NCI-H1694 (cell line): Measurements from ENCODE around the gene SLC9C1.

Source experiments
- DNase-seq: peaks from one replicate; lab custom pipeline; 2025; lab: John Stamatoyannopoulos, UW

Gene SLC9C1

DNA sequence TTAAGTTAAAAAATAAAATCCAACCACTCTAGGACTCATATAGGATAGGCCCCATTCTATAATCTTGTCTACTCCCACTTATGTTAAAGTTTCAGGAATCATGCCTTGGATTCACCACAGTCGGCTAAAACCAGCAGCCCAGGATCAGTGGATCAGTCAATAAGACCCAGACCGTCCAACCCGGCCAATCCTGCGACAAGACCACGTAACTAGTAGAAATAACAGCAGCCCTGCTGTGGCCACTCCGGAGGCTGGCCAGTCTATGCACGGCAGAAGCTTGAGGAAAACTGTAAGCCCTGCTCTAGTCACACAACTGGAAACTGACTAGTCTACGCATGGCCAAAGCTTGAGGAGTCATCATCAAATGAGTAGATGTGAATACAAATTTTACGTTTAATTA, 12.8 kb upstream of the SLC9C1 start:
- DNase-seq, result no peak

DNA sequence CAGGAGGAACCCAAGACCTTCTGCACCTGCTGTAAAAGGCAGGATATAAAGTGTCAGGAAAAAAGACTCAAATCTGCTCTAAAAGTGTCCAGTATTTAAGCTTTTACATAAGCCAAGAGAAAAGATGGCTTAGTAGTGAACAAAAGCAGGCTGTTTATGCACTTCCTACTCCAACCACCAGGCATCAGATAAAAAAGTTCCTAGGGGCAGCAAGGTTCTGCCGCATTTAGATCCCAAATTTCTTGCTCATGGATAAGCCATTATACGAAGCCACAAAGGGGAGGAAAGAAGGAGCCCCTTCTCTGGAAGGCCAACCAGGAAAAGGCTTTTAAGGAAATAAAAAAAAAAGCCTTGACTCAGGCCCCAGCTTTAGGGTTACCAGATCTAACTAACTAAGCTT, 10.6 kb upstream of the SLC9C1 start:
- no peak for DNase-seq

DNA sequence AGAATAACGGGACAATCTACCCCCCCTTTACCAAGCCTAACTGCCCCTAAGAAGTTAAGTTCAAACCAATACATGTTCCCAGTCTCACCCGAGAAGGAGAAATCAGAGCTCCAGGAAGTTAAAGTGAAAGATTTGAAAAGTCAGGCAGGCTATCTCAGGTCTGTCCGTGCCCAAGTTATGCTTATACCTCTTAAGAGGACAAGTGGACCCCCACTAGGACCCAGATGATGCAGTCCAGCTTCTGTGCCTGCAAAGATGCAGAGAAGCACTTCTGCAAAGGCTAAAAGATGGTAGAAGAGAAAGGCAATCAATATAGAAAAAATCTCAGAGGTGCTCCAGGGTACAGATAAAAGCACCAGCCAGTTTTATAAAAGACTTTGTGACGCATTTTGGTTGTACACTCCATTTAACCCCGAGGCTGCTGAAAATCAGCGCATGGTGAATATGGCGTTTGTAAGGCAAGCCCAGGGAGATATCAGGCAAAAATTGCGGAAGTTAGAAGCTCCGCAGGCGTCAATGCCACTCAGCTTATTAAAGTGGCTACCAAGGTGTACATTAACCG, 9.8 kb upstream of the SLC9C1 start:
- DNase-seq, result no peak

DNA sequence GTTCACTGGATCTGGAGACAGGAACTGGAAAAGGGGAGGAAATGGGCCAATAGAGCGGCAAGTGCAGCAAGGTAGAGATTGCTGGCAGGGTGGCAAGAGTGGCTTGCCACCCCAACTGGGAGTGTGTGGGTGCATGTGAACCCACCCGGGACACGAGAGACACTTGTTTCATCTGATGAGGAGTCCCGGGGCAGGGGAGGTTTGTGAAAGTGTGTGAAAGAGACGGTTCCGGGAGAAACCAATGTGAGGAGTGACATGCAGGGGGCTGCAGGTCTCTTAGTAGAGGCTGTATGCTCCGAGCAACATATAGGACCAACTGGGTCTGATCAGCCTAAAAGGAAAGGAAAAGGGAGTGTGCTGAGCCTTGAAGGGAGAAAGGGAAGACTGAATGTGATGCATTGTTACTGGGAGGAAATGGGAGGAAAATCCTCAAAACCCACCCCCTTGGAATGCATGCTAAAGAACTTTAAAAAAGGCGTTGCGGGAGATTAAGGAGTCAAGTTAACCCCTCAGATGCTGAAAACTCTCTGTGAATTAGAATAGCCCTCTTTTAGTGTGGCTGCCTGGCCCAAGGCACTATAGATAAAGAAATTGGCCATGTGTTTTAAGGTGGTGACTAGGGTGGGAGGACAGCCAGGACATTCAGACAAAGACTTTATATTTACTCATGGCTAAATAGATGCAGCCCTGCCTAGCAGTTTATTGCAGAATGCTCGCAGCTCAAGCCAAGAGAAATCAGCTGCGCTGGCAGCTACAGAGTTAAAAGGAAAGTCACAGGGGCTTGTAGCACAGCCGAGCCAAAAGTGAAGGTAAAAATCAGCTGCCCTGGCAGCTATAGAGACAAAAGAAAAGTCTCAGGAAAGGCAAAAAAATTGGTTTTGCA, 9.1 kb upstream of the SLC9C1 start:
- DNase-seq, result no peak

DNA sequence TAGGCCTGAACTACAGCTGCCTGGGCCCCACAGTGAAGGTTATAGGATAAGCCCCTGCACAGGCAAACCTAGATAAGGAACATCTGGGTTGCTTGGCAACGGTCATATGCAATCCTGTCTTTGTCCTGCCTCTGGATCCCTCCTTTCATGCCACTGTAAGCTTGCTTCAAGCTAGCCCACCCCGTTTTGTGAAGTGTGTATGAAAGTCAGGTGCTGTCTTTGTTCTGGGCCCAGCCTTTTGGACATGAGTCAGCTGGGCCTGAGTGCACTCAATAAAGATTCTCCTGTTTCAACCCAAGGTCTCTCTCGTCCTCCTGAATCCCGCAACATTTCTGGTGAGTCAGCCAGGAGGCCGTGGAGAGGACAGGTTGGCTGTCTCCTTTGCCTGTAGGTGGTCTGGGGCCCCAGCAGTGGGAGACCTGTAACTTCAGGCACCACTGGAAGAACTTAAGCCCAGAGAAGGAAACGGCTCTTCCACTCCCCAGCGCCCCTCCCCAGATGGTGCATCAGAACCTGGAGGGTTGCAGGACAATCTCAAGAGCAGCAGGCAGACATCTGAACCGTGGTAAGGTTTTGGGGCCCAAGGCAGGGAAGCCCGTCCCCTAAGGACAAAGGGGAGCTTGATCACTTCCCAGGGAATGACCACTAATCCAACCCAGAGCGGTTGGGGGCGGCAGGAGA, 8.3 kb upstream of the SLC9C1 start:
- DNase-seq, result no peak

DNA sequence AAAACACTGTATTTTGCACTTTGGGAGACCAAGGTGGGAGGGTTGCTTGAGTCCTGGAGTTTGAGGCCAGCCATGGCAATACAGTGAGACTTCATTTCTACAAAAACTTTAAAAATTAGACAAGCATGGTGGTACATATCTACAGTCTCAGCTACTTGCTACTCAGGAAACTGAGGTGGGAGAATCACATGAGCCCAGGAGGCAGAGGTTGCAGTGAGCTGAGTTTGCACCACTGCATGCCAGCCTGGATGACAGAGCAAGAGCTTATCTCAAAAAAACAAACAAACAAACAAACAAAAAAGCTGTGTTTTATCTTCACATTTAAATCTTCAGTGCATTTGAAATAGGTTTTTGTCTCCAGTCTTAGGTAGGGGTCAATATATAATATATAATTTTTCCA, 4.8 kb upstream of the SLC9C1 start:
- no peak for DNase-seq

DNA sequence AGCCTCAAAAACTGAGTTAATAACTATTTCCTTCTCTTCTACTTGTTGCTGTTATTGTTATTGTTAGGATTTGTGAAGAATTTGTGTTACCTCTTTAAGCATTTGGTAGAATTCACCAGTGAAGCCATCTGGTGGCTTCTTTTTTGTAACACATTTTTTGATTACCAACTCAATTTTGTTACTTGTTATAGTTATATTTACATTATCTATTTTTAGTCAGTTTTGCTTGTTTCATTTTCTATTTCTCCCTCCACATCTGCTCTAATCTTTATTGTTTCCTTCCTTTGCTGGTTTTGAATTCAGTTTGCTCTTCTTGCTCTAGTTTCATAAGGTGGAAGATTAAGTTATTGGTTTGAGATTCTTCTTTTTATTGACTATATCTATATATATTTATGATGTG, 3.7 kb upstream of the SLC9C1 start:
- DNase-seq, result no peak

DNA sequence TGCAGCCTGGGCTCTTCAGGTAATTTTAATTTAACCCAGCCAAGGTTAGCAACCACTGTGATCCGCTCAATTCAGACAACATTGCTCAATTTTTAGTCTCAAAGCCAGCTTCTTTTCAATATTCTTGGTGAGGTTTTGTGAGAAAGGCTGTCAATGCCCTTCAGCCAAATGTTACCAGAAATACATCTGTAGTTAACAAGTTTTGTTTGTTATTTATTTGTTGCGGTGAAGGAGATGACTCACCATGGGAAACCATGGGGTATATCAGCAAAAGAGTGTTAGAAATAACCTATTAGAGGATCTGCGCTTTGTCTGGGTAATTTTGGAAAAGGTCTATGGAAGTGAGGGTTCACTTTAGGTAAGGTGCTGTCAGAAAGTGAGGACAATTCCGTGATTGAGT, 5.0 kb downstream of the SLC9C1 start:
- DNase-seq, result no peak

DNA sequence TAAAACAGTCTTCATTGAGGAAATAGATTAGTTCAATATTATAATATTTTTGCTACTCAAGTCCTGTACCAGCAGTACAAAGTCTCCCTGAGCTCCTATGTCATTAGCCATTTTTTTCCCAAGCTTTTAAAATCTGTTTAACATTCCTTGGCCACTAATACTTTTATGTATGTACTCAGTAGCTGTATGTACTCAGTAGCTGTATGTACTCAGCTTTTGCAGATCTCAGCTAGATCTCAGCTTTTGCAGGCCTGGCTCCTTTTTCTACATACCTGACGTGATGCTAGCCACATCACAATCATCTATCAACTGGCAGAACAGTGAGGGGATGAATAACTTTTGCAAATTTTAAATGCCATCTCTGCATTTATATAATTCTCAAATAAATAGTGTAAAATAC, 13.8 kb downstream of the SLC9C1 start:
- no peak for DNase-seq

DNA sequence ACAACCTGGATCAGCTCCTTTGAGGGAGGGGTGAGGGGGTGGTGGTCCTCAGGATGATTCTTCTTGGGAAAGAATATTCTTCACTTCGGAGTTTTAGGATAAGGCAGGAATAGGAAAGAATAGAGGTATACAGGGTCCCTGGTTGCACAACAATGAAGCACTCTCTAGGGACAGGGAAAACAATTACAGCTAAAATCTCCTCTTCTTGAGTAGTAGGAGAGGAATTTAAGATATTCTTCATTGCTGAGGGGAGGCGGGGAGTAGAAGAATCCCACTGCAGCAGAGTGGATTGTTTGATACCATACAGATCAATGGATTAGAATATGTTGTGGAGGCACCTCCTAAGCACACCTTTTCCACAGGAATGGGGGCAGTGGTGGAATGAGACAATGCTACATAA, 20.5 kb downstream of the SLC9C1 start:
- DNase-seq, result no peak

DNA sequence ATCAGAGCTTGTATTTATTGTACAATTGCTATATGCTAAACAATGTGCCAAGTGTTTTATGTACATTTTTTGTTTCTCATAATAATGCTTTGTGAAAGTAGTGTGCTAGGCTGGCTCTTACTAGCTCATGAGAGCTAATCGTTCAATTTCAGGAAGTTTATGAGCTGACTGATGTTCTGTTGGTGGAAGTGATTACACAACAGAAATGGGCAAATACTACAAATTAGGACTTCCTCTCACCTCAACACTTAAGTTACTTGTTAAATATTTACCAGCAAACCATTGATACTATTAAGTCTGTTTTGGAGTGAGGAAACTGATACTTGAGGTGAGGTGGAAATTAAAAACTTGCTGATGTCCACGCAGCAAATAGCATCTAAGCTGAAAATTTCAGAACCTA, 32.3 kb downstream of the SLC9C1 start:
- DNase-seq, result no peak

DNA sequence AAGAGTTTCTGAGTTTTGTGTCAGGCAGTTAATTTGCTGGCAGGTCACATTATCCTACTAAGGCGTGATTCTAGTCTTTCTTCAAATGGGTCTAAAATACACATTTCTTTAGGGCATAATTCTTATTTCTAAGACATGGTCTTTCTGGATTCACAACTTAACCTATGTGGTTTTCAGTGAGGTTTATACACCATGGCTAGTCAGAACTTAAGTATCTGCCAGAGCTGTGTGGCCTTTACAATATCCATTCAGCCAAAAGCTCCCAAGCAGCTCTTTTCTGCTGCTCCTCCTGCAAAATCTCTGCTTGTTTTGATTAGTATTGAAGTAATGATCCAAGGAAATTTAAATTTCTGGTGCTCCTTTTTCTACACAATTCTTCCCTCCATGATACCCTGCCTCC, 33.5 kb downstream of the SLC9C1 start:
- no peak for DNase-seq

DNA sequence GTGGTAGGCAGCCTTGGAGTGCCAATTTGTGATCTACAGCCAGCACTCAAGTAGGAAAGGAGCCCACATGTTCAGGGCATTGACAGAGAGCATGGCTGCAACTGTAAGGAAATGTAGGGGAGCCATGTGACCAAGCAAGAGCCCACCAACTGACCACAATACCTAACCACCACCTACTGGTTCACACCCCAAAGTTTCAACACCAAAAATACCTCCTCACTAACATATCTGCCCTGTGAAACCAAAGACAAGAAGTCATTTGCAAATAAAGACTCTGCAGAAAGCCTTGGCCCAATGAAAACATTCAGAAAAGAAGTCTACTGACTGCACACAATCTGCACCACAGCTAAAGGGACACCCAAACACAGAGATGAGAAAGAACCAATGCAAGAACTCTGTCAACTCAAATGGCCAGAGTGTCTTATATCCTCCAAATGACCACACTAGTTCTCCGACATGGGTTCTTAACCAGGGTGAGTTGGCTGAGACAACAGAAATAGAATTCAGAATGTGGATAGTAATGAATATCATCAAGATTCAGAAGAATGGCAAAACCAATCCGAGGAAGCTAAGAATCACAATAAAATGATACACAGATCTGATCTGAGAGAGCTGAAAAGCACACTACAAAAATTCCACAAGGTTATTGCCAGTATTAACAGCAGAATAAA, 40.6 kb downstream of the SLC9C1 start:
- no peak for DNase-seq

DNA sequence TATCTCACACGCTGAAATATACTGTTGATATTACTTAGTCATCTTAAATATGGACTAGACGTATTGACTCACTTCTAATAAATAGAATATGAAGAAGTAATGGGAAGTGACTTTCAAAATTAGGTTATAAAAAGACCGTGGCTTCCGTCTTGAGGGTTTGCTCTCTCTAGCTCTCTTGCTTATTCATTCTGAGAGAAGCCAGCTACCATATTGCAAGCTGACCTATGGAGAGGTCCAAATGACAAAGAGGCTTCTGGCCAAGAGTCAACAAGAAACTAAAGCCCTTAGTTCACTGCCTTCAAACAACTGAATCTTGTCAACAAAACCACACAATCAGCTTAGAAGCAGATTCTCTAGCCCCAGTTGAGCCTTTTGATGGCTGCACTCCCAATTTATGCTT, 46.1 kb downstream of the SLC9C1 start:
- DNase-seq, result no peak

DNA sequence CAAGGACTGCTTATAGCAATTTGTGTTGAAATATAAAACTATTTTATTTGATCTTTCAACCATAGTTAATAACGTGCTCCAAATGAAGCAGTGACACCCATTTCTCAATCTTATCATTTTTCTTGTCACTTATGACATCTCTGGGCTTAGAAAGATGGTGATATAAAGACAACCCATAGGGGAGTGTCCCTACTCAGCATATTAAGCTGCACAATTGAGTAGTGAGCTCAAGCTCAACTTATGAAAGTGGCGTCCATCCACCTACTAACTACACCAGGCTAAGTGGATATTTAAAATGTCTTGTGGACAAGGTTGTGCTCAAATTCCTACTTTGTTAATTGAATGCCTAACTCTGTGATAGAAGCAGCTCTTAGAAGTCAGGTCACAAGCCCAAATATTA, 46.7 kb downstream of the SLC9C1 start:
- DNase-seq, result no peak

DNA sequence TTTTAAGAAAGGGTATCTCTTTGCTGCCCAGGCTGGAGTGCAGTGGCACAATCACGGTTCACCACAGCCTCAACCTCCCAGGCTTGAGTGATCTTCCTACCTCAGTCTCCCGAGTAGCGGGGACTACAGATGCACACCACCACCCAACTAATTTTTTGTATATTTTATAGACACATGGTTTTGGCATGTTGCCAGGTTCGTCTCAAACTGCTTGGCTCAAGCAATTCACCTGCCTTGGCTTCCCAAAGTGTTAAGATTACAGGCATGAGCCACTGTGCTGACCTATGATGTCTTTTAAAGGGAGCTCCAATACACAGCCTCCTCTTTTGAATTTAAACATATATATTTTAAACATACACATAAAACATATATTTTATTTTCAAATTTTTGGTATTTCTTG, 60.9 kb downstream of the SLC9C1 start:
- DNase-seq, result no peak

DNA sequence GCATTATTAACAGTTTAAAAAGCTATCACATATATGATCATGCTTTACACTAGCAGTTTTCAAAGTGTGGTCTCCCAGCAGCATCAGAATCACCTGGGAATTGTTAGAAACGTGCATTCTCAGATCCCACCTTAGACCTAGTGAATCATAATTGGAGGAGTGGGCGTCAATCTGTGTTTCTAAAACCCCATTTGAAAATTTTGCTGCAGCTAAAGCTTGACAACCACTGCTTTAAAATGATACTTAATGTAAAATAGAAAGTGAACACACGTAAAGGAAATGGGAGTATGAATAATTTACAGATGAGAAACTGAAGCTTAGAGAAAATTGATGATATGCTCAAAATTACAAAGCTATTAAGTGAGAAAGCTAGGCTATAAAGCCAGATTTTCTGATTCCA, 62.3 kb downstream of the SLC9C1 start:
- DNase-seq, result no peak

DNA sequence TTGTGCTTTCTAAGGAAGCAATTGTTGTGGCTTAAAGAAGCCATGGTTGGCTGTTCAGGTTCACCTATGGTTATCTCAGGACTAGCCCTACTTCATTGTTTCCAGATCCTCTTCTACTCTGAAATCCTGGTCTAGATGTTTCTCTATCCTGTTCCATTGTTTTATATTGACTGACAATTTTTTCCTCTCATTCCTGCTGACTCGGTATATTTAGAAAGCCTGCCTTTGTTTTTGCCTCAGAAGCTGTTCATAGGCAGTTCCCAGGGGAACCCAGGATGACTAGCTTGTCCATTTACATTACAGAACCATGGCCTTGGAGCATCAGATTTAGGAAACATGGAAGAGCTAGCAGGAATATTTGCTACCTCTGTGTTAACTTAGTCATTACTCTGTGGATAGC, 64.0 kb downstream of the SLC9C1 start:
- no peak for DNase-seq

DNA sequence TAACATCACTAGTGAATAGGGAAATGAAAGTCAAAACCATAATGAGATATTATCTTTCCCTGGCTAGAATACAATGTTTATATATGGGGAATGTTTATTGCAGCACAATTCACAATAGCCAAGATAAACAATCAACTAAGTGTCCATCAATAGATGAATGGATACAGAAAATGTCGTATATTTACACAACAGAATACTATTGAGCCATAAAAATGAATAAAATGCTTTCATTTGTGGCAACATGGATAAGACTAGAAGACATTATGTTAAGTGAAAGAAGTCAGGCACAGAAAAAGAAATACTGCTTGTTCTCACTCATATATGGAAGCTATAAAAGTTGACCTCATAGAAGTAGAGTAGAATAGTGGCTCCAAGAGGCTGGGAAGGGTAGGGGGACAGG, 65.2 kb downstream of the SLC9C1 start:
- no peak for DNase-seq

DNA sequence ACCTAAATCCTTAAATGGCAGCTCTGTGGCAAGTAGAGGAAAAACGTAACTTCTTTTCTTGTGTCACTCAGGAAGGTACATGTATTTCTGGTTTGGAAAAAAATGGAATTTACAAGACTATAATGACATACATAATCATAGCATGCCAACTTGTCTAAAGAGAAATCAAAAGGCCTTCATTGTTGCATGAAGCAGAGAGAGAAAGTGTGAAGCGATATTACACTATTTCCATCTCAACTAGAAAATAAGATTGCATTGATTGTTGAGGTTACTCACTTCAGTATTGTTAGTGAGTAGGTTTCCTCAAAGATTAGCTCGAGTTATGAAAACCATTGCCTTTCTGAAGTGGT, 93.7 kb downstream of the SLC9C1 start:
- DNase-seq, result no peak

DNA sequence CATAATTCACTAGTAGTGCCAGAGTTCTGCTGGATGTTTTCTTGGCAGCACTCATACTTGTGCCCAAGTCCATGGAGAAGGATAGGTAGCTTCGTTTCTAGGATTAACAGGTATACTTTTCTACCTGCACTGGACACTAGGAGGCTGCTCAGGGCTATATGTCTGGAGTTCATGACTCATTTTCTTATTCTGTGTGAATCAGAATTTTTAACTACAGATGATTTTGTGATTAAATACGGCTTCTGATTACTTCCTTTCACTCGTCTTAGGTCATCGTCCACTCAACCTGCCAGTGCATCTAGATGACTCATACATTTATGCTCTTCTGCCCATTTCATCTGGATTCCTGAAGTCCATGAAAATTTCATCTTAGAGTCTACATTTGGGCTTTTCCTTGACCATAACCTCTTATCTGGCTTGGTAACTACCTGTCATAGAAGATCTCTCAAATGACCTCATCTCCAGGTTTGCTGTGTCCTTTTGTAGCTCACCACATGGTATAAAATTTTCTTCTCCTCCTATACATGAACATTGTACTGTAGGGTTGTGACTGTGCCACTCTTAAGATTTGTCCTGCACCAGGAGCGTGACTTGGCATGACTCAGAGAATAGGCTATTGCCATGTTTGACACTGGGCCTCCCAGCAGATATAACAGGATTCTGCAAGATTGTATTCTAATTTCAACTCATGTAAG, 94.2 kb downstream of the SLC9C1 start:
- DNase-seq, result no peak

DNA sequence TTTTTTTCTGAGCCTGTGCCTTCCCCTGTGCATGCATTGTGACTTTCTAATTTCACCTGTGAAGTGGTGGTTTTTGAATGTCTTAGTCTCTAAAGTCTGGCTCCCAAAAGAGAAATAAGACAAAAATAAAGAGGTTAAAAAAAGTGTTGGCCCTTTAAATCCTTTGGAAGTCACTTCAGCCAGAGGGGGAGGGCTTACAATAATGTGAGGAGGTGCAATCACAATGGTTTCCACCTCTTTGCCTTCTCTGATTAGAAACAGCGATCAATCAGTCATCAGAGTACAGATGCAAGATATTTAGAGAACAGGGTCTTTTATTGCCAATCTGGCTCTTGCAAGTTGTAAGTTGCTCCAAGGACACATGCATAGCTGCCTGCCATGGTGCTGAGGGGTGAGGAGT, 96.9 kb downstream of the SLC9C1 start:
- DNase-seq, result no peak
